Sciatic nerve (tissue), 2 donors: Measurements from ENCODE around the gene GFRA1. TPM values are rescaled to one million over a fixed set of nuclear protein-coding genes. Genes with fewer than 3 reads are reported as not detected.

Experiments
- ATAC-seq: fragments of 200-7000 bp; cut with Tn5 transposase; one replicate; pipeline ENCODE4 v1.9.1; 2020; ENCODE audit warnings: mild to moderate bottlenecking, moderate library complexity
- DNase-seq: peaks from one replicate; pipeline ENCODE4 v3.0.0-alpha.2; 2020; ENCODE audit warnings: low spot score
- intact Hi-C: fragments of 100-400 bp; cut with DNase I; formaldehyde crosslinking; loops from one replicate; pipeline ENCODE4 v1.14.2; 2022
- total RNA-seq: library from RNA; stranded (reverse); fragmentation: NEBNext Ultra II Directional; extraction: Animal tissue kit (Norgen Biotek cat#: 25700); gene quantifications from one replicate; pipeline ENCODE4 v1.2.1, GENCODE V29; 2021
- donor health status: DM: no; HTN: no; CAD: no.
- donor health status: DM: no; HTN: no; CAD: no.

Gene GFRA1
- total RNA-seq, 1 donor from 2014 or later: 65.8 TPM

DNA sequence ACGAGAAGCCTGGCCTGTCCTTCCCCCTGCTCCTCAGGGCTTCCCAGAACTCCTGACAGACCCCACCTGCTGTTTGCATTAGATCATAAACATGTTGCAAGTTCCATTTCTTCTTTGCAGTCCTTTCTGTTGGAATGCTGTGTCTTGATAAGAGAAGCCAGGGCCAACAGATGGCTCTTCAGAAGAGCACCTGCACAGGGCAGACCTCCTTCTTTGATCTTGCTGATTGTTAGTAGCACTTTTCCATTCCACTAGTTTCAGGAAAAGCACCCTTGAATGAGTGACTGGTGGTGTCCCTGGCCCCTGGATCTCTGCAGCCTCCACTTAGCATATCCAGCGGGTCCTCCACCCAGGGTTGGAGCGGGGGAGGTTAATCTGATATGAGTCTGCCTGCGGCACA, 243.2 kb downstream of the GFRA1 start:
- intact Hi-C loops: no loop called here
- DNase-seq: no peak
- ATAC-seq: no peak

DNA sequence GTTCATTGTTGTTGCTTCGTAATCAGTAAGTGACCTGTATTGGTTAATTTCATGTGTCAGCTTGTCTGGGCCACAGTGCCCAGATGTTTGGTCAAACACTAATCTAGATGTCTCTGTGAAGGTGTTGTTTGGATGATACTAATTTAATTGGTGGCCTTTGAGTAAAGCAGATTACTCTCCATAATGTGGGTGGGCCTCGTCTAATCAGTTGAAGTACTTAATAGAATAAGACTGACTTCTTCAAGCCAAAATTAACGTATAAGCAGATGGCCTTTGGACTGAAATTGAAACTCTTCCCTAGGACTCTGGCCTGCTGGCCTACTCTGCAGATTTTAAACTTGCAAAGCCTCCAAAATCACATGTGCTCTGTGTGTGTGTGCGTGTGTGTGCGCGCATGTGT, 245.7 kb downstream of the GFRA1 start:
- DNase-seq: no peak
- intact Hi-C loops: no loop called here
- no peak for ATAC-seq

DNA sequence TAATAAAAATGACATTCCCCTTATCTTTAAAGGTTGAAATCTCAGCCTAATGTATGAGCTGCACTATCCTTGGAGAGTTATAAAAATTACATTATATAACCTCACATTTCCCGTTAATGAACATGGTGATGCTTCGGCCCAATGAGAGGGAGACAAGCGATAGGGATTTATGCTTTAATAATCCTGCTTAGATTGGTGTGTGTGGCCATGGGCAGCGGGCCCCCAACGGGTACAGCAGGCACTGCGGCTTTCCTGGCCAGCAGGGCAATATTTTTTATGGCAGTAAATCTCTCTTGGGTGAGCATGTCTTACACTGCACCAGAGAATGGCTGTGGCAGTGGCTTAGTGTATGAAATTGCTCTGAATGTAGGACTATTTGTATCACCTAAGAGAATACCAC, 246.3 kb downstream of the GFRA1 start:
- intact Hi-C loops: no loop called here
- no peak for DNase-seq

DNA sequence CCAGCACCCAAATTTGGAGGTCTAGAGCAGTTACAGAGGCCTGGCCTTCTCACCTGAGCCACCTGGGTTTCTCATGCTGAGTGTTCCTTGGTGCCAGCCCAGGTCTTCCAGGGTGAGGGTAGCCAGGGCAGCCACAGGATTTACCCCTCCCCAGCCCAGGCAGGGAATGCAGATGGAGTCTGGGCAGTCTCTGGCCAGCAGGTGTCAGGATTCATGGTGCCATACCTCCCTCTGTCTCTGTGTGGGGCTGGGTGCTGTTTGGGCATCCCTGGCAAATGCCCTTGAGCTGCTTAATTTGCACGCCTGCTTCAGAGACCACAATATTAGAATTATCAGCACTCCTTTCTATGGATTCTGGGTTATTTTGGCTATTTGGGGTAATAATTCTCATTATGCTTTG, 246.7 kb downstream of the GFRA1 start:
- intact Hi-C loops: no loop called here
- DNase-seq: no peak
- ATAC-seq: no peak

More for the DNA sequence above, 246.3 kb downstream of the GFRA1 start:
- no peak for ATAC-seq

DNA sequence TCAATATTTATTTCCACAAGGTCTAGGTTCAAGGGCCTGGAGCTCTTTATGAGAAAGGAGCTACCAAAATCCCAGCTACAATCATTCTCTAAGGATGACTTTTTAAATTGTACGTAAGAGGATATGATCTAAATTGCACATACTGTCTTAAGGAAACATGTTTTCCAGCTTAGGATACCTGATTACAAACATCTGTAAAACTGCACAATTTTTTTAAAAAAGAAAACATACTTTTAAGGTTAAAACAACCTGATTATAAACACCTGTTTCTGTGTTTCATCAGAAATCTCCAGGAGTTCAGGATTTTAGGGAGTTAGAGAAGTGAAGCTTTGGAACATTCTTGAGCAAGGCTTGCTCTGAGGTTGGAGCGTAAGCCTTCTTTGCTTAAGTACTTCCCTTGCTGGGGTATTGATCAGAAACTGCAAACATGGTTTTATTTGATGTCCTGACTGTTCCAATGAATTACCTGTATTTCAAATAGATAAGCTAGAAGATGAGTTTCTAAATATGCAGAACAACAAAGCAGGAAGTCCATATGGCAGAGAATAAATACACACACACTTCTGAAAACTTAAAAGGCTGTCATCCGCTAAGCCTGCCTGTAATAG, 248.6 kb downstream of the GFRA1 start:
- intact Hi-C loops: no loop called here
- DNase-seq (no peak), ATAC-seq (no peak)

DNA sequence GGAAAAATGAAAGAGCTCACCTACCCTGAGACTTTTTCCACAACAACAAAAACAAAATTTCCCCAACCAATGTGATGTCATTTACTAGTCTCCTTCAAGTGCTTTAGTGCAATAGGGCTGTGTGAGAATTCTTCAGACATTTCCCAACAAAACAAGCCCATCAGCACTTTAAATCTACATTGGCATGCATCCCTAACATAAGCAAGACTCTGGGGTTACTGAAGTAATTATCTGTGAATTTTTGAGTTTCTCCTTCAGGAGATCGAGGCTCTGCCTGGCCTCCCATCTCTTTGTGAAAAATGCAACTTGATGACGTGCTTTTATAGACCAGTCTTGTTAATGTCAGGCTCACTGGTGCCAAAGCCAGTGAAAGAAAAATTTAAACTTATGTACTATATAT, 255.6 kb downstream of the GFRA1 start:
- DNase-seq (no peak), ATAC-seq (no peak)

DNA sequence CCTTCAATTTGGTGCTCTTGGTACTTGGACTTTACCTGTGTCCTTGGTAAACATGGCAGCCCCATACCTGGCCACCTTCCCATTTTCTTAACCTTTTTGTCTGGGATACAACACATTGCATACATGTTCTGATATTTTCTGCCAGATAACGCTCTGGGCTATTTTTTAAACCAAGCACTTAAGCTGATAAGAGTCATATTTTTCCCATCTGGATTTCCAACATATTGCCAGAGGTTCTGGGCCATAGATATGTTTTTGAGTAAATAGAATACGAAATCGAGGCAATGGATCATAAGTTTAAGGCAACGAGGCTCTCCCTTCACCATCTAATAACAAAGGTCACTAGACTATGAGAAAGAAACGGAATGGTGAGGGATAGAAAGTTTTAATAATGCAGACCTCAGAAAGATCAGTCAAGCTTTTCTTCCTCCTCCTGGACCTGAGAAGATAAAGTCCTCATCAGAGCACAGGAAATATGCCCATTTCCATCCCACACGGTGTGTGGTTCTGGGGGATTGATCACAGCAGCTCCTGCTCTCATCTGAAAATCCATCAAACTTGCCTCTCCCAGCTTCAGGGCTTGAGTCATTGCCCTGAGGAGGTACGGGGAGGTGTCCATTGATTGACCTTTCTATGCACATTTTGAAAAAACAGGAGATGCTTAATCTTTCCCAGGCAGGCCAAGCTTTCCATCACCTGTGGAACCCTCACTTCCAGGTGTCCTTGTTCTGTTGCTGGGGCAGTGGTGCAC, 257.2 kb downstream of the GFRA1 start:
- no peak for DNase-seq
- no peak for ATAC-seq
- intact Hi-C loops: no loop called here

More for the DNA sequence above, 255.6 kb downstream of the GFRA1 start:
- intact Hi-C loops: no loop called here

DNA sequence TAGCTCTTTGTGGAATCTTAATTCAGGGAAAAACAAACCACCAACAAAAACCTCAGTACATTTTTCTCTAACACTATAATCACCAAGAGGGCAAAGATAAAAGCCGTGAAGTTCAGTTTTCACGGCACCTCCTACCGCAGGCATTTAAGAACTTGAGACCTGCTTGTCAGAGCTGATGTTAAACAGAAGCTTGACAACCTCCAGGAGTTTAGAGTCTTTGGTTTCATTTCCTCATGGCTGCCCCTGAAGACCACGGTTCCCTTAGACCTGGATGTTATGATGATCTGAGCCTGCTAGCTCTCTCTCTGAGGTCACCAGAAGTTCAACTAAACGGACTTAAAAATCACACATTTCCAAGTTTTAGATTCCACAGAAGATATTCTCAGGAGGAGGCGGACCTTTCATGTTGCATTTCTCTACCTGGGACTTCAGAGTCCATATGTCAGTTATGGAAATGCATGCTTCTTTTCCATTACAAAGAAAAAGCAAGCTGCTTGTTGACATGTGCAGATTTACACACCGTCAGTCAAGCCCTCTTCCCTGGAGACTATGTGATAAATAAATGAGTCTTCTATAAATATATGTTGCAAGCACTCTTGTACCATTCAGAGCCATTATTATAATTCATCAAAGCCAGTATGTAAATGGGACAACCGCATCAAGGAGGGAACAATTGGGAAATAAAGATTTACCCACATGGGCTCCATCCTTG, 258.0 kb downstream of the GFRA1 start:
- DNase-seq (no peak), ATAC-seq (no peak)
- intact Hi-C loops: no loop called here

DNA sequence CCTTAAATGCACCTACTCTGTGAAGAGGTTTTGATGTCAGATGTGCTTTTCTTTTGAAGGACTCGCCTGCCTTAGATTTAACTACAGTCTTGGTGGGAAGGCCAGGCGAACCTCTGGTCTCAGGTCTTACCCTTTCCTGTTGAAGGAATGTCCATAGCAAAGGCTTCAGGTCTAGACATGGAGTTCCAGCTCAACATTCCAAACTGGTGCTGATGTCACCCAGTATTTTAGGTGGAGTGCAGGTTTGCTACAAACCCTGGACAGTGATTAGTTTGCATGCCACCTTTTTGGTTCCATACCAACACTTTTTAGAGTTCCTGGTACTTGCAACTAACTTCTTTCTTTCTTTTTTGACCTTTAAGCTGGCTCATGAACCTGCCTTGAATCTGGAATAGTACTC, 258.7 kb downstream of the GFRA1 start:
- no peak for ATAC-seq
- no peak for DNase-seq
- intact Hi-C loops: no loop called here

DNA sequence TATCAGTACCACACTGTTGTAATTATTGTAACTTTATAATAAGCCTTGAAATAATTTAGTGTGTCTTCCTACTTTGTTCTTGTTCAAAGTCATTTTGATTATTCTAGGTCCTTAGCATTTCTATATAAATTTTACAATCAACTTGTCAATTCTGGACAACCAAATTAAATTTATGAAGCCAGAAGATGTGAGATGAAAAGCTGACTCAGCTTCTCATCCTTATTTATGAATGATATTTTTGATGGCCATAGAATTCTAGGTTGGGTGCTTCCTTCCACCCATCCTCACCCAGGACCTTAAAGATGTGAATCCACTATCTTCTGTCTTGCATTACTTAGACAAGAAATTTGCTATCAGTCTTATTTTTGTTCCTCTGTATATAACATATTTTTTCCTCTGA, 261.1 kb downstream of the GFRA1 start:
- ATAC-seq (no peak), DNase-seq (no peak)
- intact Hi-C loops: no loop called here

DNA sequence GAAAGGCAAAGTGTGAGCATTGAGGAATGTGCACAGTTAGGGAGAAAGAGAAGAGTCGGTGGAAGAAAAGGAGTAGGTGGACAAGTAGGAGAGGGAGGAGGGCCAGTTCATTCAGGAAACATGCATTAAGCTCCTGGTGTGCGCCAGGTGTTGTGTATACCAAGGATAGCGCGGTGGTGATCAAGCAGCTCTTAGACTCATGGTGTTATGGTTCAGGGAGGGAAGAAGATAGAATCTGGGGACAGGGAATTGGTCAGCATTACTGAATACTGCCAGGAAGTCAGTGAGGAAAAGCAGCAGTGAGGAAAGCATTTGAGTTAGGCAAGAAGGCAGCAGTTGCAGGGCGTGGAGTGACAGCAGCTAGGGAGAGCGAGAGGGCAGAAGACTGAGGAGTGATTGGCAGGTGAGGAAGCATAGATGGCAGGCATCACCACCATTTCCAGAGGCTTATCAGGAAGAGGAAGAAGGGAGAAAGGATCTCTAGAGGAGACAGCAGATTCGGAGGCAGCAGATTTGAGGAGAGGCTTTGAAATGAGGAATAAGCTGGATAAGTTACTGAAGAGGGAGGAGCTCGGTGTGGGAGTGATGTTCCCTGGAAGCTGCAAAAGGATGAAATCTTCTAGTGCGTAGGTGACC, 265.6 kb downstream of the GFRA1 start:
- intact Hi-C loops: no loop called here
- no peak for ATAC-seq
- DNase-seq: no peak

Other genes with a start within 250 kb of the GFRA1 start
- not detected for gene CCDC172, start 51.2 kb upstream of the GFRA1 start, total RNA-seq
- not detected for gene PNLIPRP3, start 154.6 kb upstream of the GFRA1 start, total RNA-seq